GM21786 (cell line): ENCODE measurements around the gene TGFB3.

Experiments used
- ATAC-seq: cut with Tn5 transposase; IDR thresholded peaks from one replicate; pipeline ENCODE4 v1.9.1; 2021; ENCODE audit not compliant: unreplicated experiment

TGFB3 gene

GRCh38 chr14:75987201-75987970, 5.6 kb upstream of the TGFB3 start:
- no peak for ATAC-seq

- no peak for ATAC-seq
Measured at GRCh38 chr14:75986439-75986765, 4.6 kb upstream of the TGFB3 start.

- peak; percentile 60 for ATAC-seq
Measured at GRCh38 chr14:75985618-75986438, 4.0 kb upstream of the TGFB3 start, which contains the start of gene IFT43. TSS of gene IFT43 (plus strand) at chr14:75985763. CDS start at chr14:75985787, 24 bp downstream.

GRCh38 chr14:75984674-75985073, 2.9 kb upstream of the TGFB3 start:
- ATAC-seq: no peak

GRCh38 chr14:75983019-75983358, 1.2 kb upstream of the TGFB3 start:
- no peak for ATAC-seq

GRCh38 chr14:75982266-75983018, 647 bp upstream of the TGFB3 start:
- peak; percentile 46 for ATAC-seq

GRCh38 chr14:75980856-75981255, 939 bp downstream of the TGFB3 start:
- ATAC-seq: no peak

GRCh38 chr14:75979648-75980565, 1.9 kb downstream of the TGFB3 start:
- ATAC-seq: no peak

- ATAC-seq: no peak
Measured at GRCh38 chr14:75979071-75979571, 2.7 kb downstream of the TGFB3 start.

GRCh38 chr14:75978249-75978731, 3.5 kb downstream of the TGFB3 start:
- ATAC-seq: no peak

GRCh38 chr14:75977582-75977943, 4.2 kb downstream of the TGFB3 start:
- no peak for ATAC-seq

GRCh38 chr14:75976826-75977581, 4.8 kb downstream of the TGFB3 start:
- ATAC-seq: no peak

- no peak for ATAC-seq
Measured at GRCh38 chr14:75972801-75973421, 8.9 kb downstream of the TGFB3 start.

GRCh38 chr14:75971509-75971908, 10.3 kb downstream of the TGFB3 start:
- no peak for ATAC-seq

GRCh38 chr14:75970989-75971388, 10.8 kb downstream of the TGFB3 start:
- no peak for ATAC-seq

GRCh38 chr14:75969891-75970290, 11.9 kb downstream of the TGFB3 start:
- no peak for ATAC-seq

- no peak for ATAC-seq
Measured at GRCh38 chr14:75969126-75969525, 12.7 kb downstream of the TGFB3 start.

GRCh38 chr14:75968456-75968855, 13.3 kb downstream of the TGFB3 start:
- no peak for ATAC-seq

GRCh38 chr14:75967866-75968265, 13.9 kb downstream of the TGFB3 start:
- ATAC-seq: no peak
